NCI-H774 (cell line): ENCODE data around the gene SP3.
A peak's percentile ranks its signal among the peaks of the same experiment; 100 is the strongest.

Source experiments
- DNase-seq: peaks from one replicate; lab custom pipeline; 2025; lab: John Stamatoyannopoulos, UW

SP3 gene

DNA sequence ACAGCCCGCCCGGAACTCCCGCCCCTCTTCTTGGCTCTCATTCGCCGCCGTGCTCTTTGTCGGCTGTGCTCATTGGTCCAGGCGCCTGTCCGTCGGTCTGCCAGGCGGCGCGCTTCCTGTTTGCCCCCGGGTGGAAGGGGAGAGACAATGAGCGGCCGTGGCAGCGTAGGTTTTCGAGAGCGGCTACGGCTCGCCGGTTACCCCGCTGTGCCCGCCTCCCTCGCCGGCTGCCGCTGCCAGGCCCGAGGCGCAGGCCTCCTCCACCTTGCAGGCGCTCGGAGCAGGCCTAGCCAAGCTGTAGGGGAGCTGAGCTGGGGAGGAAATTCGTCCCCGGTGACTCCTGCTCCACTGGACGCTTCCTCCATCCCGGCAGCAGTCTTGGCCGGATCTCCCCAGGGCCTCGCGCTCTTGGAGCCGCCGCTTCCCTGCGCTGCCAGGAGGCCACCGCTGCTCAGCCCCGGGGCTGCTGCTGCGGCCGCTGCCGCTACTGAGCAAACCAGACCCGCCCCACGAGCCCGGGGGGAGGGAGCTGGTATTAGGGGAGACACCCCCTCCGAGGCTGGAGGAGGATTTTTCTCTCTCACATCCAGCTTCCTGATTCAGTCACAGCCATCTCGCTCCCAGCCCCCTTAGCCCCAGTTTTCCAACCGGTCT, at the start of gene SP3:
Gene SP3, minus strand, starts transcription at position 2 of the 654 bp plus-strand sequence. CDS start 202 bp downstream, outside the sequence.
- DNase-seq: peak; percentile 95

DNA sequence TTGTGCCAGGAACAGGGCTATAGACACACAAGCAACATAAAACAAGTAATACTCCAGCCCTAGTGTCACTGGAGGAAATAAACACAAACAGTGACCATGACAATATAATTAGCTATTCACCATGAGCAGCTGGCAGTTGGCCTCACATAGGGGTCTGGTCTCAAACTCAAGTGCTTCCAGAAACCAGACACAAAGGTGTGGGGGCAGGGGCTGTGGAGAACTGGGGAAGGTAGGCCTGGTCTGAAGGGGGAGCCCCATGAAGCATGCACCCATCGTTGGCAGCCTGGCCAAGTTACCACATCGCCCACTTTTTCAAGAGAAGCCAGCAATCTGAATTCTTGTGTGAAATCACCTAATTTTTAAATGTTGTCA, 49.5 kb upstream of the SP3 start:
- DNase-seq: peak; percentile 63

GRCh38 chr2:174014011-174014698, 49.0 kb upstream of the SP3 start:
- no peak for DNase-seq

DNA sequence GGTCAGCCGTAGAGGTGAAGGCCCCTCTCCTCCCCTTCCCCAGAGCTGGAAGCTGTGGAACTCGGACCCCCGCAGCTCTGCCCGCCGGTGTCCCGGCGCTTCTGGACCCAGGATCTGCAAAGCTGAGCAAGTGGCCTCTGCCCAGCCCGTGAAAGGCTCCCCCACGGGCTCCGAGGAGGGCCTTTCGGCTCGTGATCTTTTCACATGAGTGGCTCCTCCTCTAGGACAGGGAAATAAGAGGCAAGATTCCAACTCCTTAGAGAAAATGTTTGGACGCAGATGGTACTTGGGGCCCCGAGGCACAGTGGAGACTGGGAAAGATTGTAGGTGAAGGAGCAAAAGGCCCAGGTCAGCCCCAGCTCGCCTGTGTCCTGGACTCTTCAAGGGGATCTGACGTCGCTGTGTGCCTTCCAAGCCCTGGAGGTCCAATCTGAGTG, 48.2 kb upstream of the SP3 start:
- no peak for DNase-seq

DNA sequence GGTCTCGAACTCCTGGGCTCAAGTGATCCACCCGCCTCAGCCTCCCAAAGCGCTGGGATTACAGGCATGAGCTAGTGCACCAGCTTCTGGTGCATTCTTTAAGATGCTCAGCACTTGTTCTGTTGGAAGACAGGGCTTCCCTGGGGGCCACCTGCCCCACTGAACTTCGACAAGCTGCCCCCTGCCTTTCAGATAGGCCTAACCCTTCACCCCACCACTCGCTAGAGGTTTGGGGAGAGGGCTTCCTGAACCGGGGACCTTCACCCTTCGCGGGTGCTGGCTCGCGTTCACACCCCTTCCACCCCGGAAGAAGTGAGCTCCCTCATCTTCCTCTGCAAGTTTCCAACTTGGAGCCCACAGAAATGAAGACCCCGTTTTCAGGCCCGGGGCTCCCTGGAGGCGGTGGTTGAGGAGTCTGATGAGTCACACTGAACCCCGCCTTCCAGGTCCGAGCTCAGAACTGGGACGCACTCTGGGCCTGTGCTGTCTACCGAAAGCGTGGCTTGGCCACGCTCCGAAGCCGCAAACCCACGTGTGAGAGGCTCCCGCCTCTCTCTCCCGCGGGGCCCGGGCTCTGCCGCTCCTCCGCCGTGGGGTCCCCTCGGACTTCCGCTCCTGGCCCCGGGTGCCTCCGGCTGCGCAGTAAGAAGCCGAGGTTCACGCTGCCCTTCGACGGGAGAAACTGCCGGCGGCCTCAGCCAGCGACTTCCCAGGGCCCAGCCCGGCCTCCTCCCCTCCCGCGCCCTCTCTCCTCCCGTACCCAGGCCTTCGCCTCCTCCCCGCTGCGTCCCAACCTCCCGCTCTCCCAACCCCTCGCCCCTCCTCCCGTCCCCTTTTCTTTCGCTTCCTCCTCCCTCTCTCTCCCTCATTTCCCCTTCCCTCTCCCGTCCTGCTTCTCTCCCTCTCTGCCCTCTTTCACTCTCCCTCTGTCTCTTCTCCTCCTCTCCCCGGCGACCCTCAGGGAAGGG, 47.5 kb upstream of the SP3 start:
- DNase-seq: no peak

DNA sequence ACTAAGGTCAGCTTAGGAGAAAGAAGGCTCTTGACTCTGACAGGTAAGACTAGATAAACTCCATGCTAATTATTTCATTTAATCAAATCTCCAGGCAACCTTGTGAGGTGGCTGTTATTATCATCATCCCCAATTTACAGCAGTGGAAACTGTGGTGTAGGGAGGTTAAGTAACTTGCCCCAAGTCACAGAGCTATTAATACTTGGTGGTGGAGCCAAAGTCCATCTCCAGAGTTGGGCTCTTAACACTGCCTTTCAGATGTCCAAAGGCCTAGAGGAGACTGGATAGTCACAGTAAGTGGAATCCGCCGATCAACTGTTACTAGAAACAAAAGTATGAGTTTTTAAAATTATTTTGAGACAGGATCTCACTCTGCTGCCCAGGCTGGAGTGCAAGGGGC, 46.6 kb upstream of the SP3 start:
- no peak for DNase-seq

DNA sequence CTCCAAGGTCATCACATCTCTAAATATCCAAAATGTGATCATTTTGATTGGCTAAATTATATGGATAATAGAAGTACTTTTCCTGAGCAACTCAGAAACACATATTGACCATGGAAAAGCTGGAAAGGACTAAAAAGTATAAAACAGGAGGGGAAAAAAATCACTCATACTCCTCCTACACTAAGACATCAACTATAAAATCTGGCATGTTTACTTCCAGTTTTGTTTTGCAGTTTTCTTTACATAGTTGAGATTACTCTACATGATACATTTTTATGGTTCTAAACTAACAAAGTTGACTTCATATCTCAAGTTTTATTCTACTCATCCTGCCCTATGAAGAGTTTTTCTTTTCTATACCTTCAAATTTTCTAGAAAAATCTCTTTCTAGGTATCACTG, 46.0 kb upstream of the SP3 start:
- DNase-seq: no peak

GRCh38 chr2:174009488-174010223, 44.5 kb upstream of the SP3 start:
- no peak for DNase-seq

GRCh38 chr2:174008720-174009119, 43.5 kb upstream of the SP3 start:
- no peak for DNase-seq

GRCh38 chr2:174007010-174007409, 41.8 kb upstream of the SP3 start:
- no peak for DNase-seq

DNA sequence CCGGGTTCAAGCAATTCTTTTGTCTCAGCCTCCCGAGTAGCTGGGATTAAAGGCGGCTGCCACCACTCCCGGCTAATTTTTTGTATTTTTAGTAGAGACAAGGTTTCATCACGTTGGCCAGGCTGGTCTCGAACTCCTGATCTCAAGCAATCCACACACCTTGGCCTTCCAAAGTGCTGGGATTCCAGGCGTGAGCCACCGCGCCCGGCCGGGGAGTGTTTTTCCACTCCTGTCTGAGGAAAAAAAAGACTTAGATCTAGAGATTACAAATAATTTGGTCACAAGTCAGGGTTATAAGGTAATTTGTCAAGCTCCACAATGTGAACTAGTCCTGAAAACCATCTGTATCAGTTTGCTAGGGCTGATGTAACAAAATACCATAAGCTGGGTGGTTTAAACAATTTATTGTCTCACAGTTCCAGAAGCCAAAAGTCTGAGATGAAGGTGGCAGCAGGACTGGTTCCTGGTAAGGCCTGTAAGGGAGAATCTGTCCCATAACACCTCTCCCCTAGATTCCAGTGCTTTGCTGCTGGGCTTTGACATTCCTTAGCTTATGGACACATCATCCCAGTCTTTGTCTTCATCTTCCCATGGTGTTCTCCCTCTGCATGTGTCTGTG, 40.7 kb upstream of the SP3 start:
- DNase-seq: no peak

DNA sequence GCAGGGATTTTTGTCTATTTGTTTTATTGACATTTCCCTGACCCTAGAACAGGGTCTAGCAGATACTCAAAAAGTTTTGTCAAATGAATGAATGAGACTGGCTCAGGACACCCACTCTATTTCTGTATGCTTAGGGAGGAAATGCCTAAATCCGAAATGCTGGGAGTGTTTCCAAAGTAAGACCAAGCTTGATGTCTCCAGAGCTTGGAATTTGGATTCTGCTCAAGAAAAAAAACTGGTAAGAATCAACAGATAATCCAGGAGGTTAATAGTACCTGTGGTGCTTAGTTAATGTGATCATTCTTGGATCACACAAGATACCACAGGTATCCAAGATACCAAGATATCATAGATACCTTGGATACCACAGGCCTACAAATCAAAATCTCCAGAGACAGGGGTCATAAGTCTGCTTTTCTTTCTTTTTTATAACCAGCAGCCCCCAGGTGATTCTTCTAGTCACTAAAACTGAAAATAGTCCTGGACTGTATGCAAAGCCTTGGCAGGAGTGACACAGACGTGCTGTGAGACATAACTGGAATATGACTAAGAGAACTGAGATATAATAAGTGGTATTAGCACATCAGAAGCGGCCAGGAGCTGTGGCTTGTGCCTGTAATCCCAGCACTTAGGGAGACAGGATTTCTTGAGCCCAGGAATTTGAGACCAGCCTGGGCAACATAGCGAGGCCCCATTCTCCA, 39.9 kb upstream of the SP3 start:
- DNase-seq: no peak

GRCh38 chr2:174003720-174004695, 38.8 kb upstream of the SP3 start:
- DNase-seq: no peak

GRCh38 chr2:174002679-174003078, 37.5 kb upstream of the SP3 start:
- DNase-seq: no peak

GRCh38 chr2:174001107-174001506, 35.9 kb upstream of the SP3 start:
- DNase-seq: no peak

DNA sequence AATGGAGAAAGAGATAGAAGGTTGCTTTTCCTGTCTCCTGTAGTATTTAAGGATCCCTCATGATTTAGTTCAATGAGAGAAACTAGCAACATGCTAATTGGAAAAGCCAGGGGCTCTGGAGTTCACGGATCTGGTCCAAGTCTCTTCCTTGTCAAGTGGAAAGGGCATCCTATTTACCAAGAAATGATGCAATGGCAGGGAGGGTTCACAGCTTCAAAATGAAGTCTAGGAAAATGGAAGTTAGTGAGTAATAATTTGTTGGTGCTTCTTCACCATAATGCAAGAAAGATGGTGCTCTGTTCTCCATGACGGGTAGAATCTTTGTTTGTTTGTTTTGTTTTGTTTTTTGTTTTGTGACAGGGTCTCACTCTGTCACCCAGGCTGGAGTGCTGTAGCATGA, 34.6 kb upstream of the SP3 start:
- DNase-seq: no peak

GRCh38 chr2:173999272-173999671, 34.1 kb upstream of the SP3 start:
- DNase-seq: no peak

- no peak for DNase-seq
Measured at GRCh38 chr2:173998386-173998785, 33.2 kb upstream of the SP3 start.

GRCh38 chr2:173997753-173998152, 32.6 kb upstream of the SP3 start:
- DNase-seq: no peak

GRCh38 chr2:173997269-173997668, 32.1 kb upstream of the SP3 start:
- DNase-seq: no peak
